Activated CD8-positive, alpha-beta memory T cell treated with anti-CD3 and anti-CD28 coated beads, Interleukin-2, amount 50 U/mL, for 24 hours (primary cell): ENCODE measurements around the gene ERICH3.

ENCODE experiments used
- DNase-seq: peaks from one replicate; pipeline ENCODE4 v3.0.0-alpha.2; 2020; ENCODE audit errors: extremely low read depth

ERICH3 gene

GRCh38 chr1:74673351-74674111 lies at the start of gene ERICH3:
TSS of gene ERICH3 (minus strand) at chr1:74673792. CDS start at chr1:74673519, 273 bp downstream.
- DNase-seq: no peak

GRCh38 chr1:74717626-74718025 lies 44.0 kb upstream of the ERICH3 start:
- DNase-seq: no peak

GRCh38 chr1:74716822-74717221 lies 43.2 kb upstream of the ERICH3 start:
- no peak for DNase-seq

GRCh38 chr1:74715806-74716205 lies 42.2 kb upstream of the ERICH3 start:
- DNase-seq: no peak

GRCh38 chr1:74715236-74715502 lies 41.6 kb upstream of the ERICH3 start:
- DNase-seq: no peak

GRCh38 chr1:74714429-74715235 lies 41.0 kb upstream of the ERICH3 start:
- no peak for DNase-seq

- no peak for DNase-seq
Observed at GRCh38 chr1:74713849-74714248, 40.3 kb upstream of the ERICH3 start.

GRCh38 chr1:74712881-74713280 lies 39.3 kb upstream of the ERICH3 start:
- no peak for DNase-seq

GRCh38 chr1:74703386-74704182 lies 30.0 kb upstream of the ERICH3 start:
- DNase-seq: no peak

- no peak for DNase-seq
Observed at GRCh38 chr1:74699331-74699730, 25.7 kb upstream of the ERICH3 start.

GRCh38 chr1:74697832-74698231 lies 24.2 kb upstream of the ERICH3 start:
- DNase-seq: no peak

- DNase-seq: no peak
Observed at GRCh38 chr1:74693473-74693872, 19.9 kb upstream of the ERICH3 start.

GRCh38 chr1:74690909-74691308 lies 17.3 kb upstream of the ERICH3 start:
- DNase-seq: no peak

- no peak for DNase-seq
Observed at GRCh38 chr1:74690364-74690696, 16.7 kb upstream of the ERICH3 start.

- DNase-seq: peak; percentile 14
Observed at GRCh38 chr1:74689621-74690363, 16.2 kb upstream of the ERICH3 start.

- no peak for DNase-seq
Observed at GRCh38 chr1:74686928-74687327, 13.3 kb upstream of the ERICH3 start.

GRCh38 chr1:74684301-74684700 lies 10.7 kb upstream of the ERICH3 start:
- DNase-seq: no peak

- DNase-seq: no peak
Observed at GRCh38 chr1:74683656-74684055, 10.1 kb upstream of the ERICH3 start.

- DNase-seq: no peak
Observed at GRCh38 chr1:74681851-74682250, 8.3 kb upstream of the ERICH3 start.

GRCh38 chr1:74681449-74681848 lies 7.9 kb upstream of the ERICH3 start:
- no peak for DNase-seq

GRCh38 chr1:74681001-74681400 lies 7.4 kb upstream of the ERICH3 start:
- no peak for DNase-seq

- DNase-seq: no peak
Observed at GRCh38 chr1:74679811-74680210, 6.2 kb upstream of the ERICH3 start.
